Measurements from ENCODE around the gene CRK.

GRCh38 chr17:1384905-1385435 lies 71.1 kb downstream of the CRK start:
- TF ChIP-seq CTCF (conservative IDR thresholded peaks at IDR 0.05 in 1 of 2, IDR thresholded peaks at IDR 0.05 in 1 of 2; ENCODE audit: low read depth in 1 of 2, low read length in 2 of 2) (no peak), EZH2 (IDR thresholded peaks at IDR 0.05; ENCODE audit: low read length, missing control alignments) (no peak)

Measured in fibroblast of lung (primary cell).